Activated CD4-positive, alpha-beta T cell treated with anti-CD3 and anti-CD28 coated beads, Interleukin-2, amount 50 U/mL, for 1 hour (primary cell): ENCODE results near the gene ABCC9.

Experiments used
- DNase-seq: peaks from one replicate; pipeline ENCODE4 v3.0.0-alpha.2; 2020

The ABCC9 gene

GRCh38 chr12:21877293-21877982 lies 63.8 kb downstream of the ABCC9 start:
- DNase-seq = no peak

- no peak for DNase-seq
Measured at GRCh38 chr12:21865846-21866245, 75.4 kb downstream of the ABCC9 start.

- DNase-seq = no peak
Measured at GRCh38 chr12:21860534-21860933, 80.7 kb downstream of the ABCC9 start.

- no peak for DNase-seq
Measured at GRCh38 chr12:21860128-21860527, 81.1 kb downstream of the ABCC9 start.

GRCh38 chr12:21852251-21852650 lies 89.0 kb downstream of the ABCC9 start:
- DNase-seq = no peak

- DNase-seq = no peak
Measured at GRCh38 chr12:21851151-21851550, 90.1 kb downstream of the ABCC9 start.

GRCh38 chr12:21850419-21850818 lies 90.8 kb downstream of the ABCC9 start:
- no peak for DNase-seq

- DNase-seq = no peak
Measured at GRCh38 chr12:21849878-21850277, 91.3 kb downstream of the ABCC9 start.

- DNase-seq = no peak
Measured at GRCh38 chr12:21848192-21848591, 93.0 kb downstream of the ABCC9 start.

- no peak for DNase-seq
Measured at GRCh38 chr12:21843795-21844194, 97.4 kb downstream of the ABCC9 start.

GRCh38 chr12:21839776-21840175 lies 101.5 kb downstream of the ABCC9 start:
- DNase-seq = no peak

- no peak for DNase-seq
Measured at GRCh38 chr12:21837847-21838246, 103.4 kb downstream of the ABCC9 start.

GRCh38 chr12:21831791-21832344 lies 109.4 kb downstream of the ABCC9 start:
- DNase-seq = no peak

GRCh38 chr12:21828779-21829178 lies 112.4 kb downstream of the ABCC9 start:
- no peak for DNase-seq

- DNase-seq = no peak
Measured at GRCh38 chr12:21828136-21828775, 113.0 kb downstream of the ABCC9 start.

GRCh38 chr12:21827083-21827482 lies 114.1 kb downstream of the ABCC9 start:
- DNase-seq = no peak

- no peak for DNase-seq
Measured at GRCh38 chr12:21826618-21826910, 114.7 kb downstream of the ABCC9 start.

- DNase-seq = no peak
Measured at GRCh38 chr12:21825886-21826617, 115.2 kb downstream of the ABCC9 start.

GRCh38 chr12:21823581-21823980 lies 117.6 kb downstream of the ABCC9 start:
- no peak for DNase-seq

- no peak for DNase-seq
Measured at GRCh38 chr12:21819678-21820077, 121.5 kb downstream of the ABCC9 start.

- no peak for DNase-seq
Measured at GRCh38 chr12:21819236-21819635, 122.0 kb downstream of the ABCC9 start.

- DNase-seq = no peak
Measured at GRCh38 chr12:21818627-21819026, 122.6 kb downstream of the ABCC9 start.

- DNase-seq = no peak
Measured at GRCh38 chr12:21815306-21816062, 125.7 kb downstream of the ABCC9 start.
